ENCODE results near the gene ARHGAP42. TPM values are rescaled to one million over a fixed set of nuclear protein-coding genes. Genes with fewer than 3 reads are reported as not detected.

Gene ARHGAP42, protein sequence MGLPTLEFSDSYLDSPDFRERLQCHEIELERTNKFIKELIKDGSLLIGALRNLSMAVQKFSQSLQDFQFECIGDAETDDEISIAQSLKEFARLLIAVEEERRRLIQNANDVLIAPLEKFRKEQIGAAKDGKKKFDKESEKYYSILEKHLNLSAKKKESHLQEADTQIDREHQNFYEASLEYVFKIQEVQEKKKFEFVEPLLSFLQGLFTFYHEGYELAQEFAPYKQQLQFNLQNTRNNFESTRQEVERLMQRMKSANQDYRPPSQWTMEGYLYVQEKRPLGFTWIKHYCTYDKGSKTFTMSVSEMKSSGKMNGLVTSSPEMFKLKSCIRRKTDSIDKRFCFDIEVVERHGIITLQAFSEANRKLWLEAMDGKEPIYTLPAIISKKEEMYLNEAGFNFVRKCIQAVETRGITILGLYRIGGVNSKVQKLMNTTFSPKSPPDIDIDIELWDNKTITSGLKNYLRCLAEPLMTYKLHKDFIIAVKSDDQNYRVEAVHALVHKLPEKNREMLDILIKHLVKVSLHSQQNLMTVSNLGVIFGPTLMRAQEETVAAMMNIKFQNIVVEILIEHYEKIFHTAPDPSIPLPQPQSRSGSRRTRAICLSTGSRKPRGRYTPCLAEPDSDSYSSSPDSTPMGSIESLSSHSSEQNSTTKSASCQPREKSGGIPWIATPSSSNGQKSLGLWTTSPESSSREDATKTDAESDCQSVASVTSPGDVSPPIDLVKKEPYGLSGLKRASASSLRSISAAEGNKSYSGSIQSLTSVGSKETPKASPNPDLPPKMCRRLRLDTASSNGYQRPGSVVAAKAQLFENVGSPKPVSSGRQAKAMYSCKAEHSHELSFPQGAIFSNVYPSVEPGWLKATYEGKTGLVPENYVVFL
- total RNA-seq: 5.1 and 5.5 TPM in 2 replicates

GRCh38 chr11:100687054-100687629 lies at the start of gene ARHGAP42:
Gene ARHGAP42, plus strand, starts transcription at chr11:100687288. Its CDS starts 391 bp downstream, at chr11:100687679.

